NK-92 treated with Interleukin-12 subunit alpha and Interleukin-12 subunit beta, amount 100 ng/mL, for 24 hours (cell line): Measurements from ENCODE around the gene MLX.
"Not testable (repeated sequence)": the region's sequence is repeated elsewhere in the genome, so short reads cannot be mapped to it uniquely, and the experiment has no call there.

Experiments
- DNase-seq: peaks from one replicate; lab custom pipeline; 2025; lab: John Stamatoyannopoulos, UW

The MLX gene

GRCh38 chr17:42536372-42537155, 30.3 kb upstream of the MLX start:
- DNase-seq: peak; percentile 79

- no peak for DNase-seq
Observed at GRCh38 chr17:42537156-42537805, 29.6 kb upstream of the MLX start.

- no peak for DNase-seq
Observed at GRCh38 chr17:42537826-42538451, 29.0 kb upstream of the MLX start.

GRCh38 chr17:42538482-42538881, 28.4 kb upstream of the MLX start:
- no peak for DNase-seq

GRCh38 chr17:42540558-42540957, 26.3 kb upstream of the MLX start:
- DNase-seq: not testable (repeated sequence)

GRCh38 chr17:42541041-42541833, 25.7 kb upstream of the MLX start:
- DNase-seq: no peak

GRCh38 chr17:42543190-42544079, 23.5 kb upstream of the MLX start:
- no peak for DNase-seq

- DNase-seq: no peak
Observed at GRCh38 chr17:42544874-42545283, 22.0 kb upstream of the MLX start.

- DNase-seq: not testable (repeated sequence)
Observed at GRCh38 chr17:42545755-42546505, 21.0 kb upstream of the MLX start.

GRCh38 chr17:42547001-42547461, 19.9 kb upstream of the MLX start:
- DNase-seq: no peak

- DNase-seq: no peak
Observed at GRCh38 chr17:42547698-42548069, 19.2 kb upstream of the MLX start.

GRCh38 chr17:42548070-42548837, 18.6 kb upstream of the MLX start:
- DNase-seq: no peak

- no peak for DNase-seq
Observed at GRCh38 chr17:42548993-42549755, 17.7 kb upstream of the MLX start.

GRCh38 chr17:42552736-42553135, 14.2 kb upstream of the MLX start, which contains the start of gene HSD17B1:
TSS of gene HSD17B1 (plus strand) at chr17:42552923. CDS start at chr17:42552934, 11 bp downstream.
- DNase-seq: not testable (repeated sequence)

- no peak for DNase-seq
Observed at GRCh38 chr17:42553161-42553818, 13.6 kb upstream of the MLX start.

GRCh38 chr17:42553866-42554249, 13.0 kb upstream of the MLX start:
- no peak for DNase-seq

GRCh38 chr17:42554250-42555121, 12.4 kb upstream of the MLX start:
- peak; percentile 84 for DNase-seq
